ENCODE data around the gene SDK1.
"Not testable (repeated sequence)": the region's sequence is repeated elsewhere in the genome, so short reads cannot be mapped to it uniquely, and the experiment has no call there.

Gene SDK1

DNA sequence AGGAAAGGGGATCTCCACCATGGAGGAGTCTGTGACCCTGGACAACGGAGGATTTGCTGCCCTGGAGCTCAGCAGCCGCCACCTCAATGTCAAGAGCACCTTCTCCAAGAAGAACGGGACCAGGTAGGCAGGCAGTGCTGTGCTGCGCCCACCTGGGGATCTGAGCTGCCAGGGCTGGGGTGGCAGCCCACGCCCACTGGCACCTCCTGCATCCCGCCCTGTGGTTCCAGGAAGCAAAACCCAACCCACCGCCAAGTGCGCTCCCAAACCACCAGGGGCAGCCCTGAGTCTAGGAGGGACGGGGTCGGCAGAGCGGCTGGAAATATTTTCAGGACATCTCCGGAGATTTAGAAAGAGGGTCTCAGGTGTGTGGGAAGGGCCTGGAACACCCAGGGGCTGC is 940.7 kb downstream of the SDK1 start:
- DNase-seq = no peak

DNA sequence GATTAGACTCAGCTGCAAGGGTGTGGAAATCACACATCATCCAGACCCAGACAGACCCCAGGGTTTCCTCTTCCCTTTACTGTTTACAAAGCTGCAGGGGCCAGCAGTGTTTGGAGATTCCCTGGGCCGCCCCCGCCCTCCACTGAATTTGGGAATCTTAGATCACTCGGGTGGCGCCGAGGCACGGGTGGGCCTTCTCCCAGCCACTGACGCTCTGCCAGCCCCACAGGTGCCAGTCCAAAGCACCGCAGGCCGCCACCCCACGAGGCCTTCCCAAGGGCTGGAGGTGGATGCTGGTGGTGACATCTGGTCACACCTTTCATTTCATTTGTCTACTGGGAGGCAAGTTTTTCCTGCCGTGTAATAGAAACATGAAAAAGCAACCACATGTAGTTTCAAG is 941.7 kb downstream of the SDK1 start:
- DNase-seq = no peak

- no peak for DNase-seq
Observed at GRCh38 chr7:4244041-4244440, 943.0 kb downstream of the SDK1 start.

GRCh38 chr7:4244635-4245034 is 943.6 kb downstream of the SDK1 start:
- DNase-seq = no peak

DNA sequence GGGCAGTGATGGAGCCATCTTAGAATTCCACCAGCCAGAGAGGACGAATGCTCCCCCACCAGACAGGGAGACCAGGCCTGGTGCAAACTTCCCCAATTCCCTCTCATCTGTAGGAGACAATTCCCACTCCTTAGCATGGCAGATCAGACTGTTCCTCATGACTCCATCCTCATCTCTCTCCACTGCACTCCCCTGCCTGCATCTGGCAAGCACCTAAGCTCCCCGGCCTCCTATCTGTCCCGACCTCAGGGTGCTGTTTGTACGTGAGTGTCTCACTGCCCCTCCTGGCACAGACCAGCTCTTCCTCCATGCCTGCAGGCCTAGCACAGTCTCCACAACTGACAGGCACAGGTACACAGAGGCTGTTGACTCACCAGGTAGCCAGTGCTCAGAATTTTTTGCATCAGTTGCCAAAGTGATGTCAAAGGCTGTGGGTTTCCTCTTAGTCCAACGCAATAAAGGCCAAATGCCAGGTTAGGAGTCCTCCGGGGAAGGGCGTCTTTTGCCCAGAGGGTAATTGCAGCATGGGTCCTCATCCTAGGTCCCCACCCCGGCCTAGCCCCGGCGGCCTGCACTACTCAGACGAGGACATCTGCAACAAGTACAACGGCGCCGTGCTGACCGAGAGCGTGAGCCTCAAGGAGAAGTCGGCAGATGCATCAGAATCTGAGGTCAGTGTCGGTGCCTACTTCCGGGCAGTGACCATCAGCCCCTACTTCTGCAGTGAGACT is 944.2 kb downstream of the SDK1 start:
- DNase-seq = no peak

GRCh38 chr7:4245866-4246470 is 944.9 kb downstream of the SDK1 start:
- DNase-seq = no peak

DNA sequence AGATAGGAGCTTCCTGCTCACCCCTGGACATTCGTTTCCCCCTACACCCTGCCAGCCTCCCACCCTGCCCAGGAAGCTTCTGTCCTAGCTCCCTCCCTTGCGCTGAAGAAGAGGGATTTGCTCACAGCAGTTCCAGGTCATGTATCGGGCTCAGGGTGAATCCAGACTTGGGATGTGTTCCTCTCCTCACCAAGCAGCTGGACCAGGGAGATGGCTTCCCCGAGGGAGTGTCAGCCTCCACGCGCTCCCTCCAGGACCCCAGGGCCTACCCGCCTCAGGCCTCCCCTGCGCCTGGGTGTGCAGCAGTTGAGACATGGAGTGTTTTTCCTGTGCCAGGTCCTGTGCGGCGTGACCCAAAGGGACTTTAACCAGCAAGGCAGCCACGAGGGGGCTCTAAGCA is 945.5 kb downstream of the SDK1 start:
- no peak for DNase-seq

- DNase-seq = no peak
Observed at GRCh38 chr7:4247106-4247876, 946.2 kb downstream of the SDK1 start.

DNA sequence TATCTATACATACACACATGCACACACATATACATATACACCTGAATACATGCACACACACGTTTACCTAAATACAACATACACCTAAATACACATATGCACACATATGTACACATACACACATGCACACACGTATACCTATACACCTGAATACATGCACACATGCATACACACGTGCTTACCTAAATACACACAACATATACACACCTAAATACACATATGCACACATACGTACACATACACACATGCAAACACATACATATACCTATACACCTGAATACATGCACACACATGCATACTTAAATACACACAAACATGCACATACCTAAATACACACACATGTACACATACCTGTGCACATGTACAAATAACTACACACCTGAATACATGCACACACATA is 947.2 kb downstream of the SDK1 start:
- no peak for DNase-seq

- DNase-seq = no peak
Observed at GRCh38 chr7:4249241-4249640, 948.2 kb downstream of the SDK1 start.

DNA sequence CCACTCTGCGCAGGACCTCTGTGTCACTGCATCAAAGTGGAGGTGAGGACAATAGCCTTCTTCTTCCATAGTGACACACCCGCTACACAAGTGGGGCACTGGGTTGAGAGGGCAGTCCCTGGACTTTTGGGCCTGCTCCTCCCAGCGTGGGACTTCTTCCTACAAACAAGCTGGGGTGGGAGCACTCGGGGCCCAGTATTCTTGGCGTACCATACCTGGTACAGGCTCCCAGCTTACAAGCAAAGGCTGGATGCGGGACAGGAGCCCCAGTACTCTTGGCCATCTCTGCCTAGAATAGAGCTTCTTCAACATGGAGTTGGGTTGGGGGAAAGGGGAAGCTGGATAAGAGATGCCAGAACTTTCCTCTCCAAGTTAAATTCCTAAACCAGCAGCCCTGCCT is 954.3 kb downstream of the SDK1 start:
- DNase-seq = no peak

DNA sequence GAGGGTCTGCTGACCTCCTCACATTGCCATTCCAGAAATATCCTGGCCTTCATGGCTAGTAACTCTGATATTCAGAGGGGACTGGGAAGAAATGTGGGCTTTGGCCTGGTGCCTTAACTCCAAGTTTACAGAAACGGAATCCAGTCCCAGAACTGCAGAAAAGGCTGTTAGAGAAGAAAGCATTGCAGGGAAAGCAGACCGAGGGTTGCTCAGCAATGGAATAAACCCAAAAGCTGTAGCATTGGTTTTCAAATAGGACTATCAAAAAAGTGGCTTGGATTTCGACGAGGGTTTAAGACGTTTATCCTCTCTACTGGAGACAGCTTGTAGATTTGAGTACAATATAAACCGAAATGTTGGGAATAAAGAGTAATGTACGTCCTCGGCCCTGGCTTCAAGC is 955.2 kb downstream of the SDK1 start:
- DNase-seq = no peak

GRCh38 chr7:4257146-4258111 is 956.4 kb downstream of the SDK1 start:
- no peak for DNase-seq

GRCh38 chr7:4260116-4260515 is 959.1 kb downstream of the SDK1 start:
- DNase-seq = not testable (repeated sequence)

- no peak for DNase-seq
Observed at GRCh38 chr7:4260867-4261600, 960.0 kb downstream of the SDK1 start.

- no peak for DNase-seq
Observed at GRCh38 chr7:4261601-4261960, 960.5 kb downstream of the SDK1 start.

GRCh38 chr7:4264206-4264605 is 963.2 kb downstream of the SDK1 start:
- not testable (repeated sequence) for DNase-seq

- no peak for DNase-seq
Observed at GRCh38 chr7:4265066-4265465, 964.0 kb downstream of the SDK1 start.

GRCh38 chr7:4265676-4266075 is 964.6 kb downstream of the SDK1 start:
- no peak for DNase-seq

DNA sequence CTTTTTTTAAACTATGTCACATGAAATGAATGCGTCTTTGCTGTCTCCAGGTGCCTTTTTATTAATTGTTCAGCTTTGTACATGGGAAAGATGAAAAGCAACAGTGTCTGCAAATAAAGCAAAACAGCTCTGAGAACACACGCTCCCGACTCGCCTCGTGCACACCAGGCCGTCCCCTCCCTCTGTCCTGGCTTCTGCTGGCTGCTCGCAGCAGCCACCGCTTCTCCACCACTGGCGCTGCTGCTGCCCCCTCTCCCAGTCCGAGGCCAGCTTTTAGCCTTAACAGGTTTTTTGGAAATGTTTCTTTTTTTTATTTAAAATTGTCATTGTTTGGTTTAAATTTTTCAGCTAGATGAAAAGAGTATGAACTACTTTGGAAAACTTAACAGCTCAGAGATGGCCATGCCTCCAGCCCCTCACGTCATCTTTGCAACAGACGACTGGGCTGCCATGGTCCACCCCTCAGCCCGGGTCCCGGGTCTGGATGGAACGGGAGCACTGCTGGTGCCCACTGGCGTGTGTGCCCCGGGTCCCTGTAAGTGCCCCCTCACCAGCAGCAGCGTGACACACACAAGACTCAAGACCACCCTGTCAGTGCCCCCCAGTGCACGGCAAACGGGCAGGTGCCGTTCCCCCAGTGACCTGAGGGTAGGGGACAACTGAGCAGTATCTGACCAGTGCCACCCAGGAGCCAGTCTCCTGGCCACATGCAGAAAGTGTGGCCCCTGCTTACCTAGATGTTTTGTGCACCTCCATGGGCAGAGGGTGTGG is 965.4 kb downstream of the SDK1 start:
- no peak for DNase-seq

GRCh38 chr7:4267341-4268039 is 966.4 kb downstream of the SDK1 start:
- DNase-seq = no peak
